Panc1 (cell line): ENCODE results near the gene FHIT.

ENCODE experiments used
- CTCF ChIP-seq: fragments of 450-650 bp; IDR thresholded peaks from 2 replicates; pipeline ENCODE4 v1.5.1; 2017; ENCODE audit warnings: mild to moderate bottlenecking
- POLR2AphosphoS5 ChIP-seq: IDR thresholded peaks from 2 replicates; pipeline ENCODE4 v1.6.1; 2012; ENCODE audit warnings: mild to moderate bottlenecking, low read depth, low read length, moderate library complexity
- SIN3A ChIP-seq: IDR thresholded peaks from 2 replicates; pipeline ENCODE4 v1.6.1; 2012; ENCODE audit warnings: low read depth, mild to moderate bottlenecking, low read length, moderate library complexity, borderline replicate concordance; ENCODE audit not compliant: insufficient read depth
- TCF7L2 ChIP-seq: IDR thresholded peaks from 2 replicates; pipeline ENCODE4 v1.6.1; 2011; ENCODE audit warnings: mild to moderate bottlenecking, low read depth, low read length, inconsistent platforms
- TF ChIP-seq, protein P1 (sequence below), 2 experiments: IDR thresholded peaks; 2 replicates each; pipeline ENCODE4 v1.6.1; 2011 to 2012; ENCODE audit warnings: low read depth in 2 of 2, control low read depth in 1 of 2, low read length in 1 of 2, mild to moderate bottlenecking in 1 of 2, moderate library complexity in 1 of 2; ENCODE audit not compliant: insufficient read depth in 1 of 2

DNA sequence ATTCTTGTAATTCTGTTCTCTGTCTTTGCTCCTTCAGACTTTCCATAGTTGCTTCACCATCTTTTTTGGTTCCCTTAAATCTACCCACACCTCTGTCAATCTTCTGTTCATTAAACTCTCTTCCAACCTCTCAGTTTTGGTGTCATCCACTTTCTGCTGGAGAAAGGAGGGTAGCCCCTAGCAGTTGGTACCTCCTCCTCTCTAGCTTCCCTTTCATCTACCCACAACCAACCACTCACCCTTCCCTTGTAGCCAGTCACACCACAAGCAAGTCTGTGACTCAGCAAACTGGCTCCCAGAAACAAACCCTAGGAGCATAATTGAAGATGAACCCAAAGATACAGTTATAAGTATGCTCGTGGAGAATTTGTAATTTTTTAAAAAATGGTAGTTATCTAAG is 318.6 kb downstream of the FHIT start:
- TF ChIP-seq CTCF = no peak
- TF ChIP-seq POLR2AphosphoS5 = no peak
- TF ChIP-seq SIN3A = no peak
- TF ChIP-seq, protein P1, sequence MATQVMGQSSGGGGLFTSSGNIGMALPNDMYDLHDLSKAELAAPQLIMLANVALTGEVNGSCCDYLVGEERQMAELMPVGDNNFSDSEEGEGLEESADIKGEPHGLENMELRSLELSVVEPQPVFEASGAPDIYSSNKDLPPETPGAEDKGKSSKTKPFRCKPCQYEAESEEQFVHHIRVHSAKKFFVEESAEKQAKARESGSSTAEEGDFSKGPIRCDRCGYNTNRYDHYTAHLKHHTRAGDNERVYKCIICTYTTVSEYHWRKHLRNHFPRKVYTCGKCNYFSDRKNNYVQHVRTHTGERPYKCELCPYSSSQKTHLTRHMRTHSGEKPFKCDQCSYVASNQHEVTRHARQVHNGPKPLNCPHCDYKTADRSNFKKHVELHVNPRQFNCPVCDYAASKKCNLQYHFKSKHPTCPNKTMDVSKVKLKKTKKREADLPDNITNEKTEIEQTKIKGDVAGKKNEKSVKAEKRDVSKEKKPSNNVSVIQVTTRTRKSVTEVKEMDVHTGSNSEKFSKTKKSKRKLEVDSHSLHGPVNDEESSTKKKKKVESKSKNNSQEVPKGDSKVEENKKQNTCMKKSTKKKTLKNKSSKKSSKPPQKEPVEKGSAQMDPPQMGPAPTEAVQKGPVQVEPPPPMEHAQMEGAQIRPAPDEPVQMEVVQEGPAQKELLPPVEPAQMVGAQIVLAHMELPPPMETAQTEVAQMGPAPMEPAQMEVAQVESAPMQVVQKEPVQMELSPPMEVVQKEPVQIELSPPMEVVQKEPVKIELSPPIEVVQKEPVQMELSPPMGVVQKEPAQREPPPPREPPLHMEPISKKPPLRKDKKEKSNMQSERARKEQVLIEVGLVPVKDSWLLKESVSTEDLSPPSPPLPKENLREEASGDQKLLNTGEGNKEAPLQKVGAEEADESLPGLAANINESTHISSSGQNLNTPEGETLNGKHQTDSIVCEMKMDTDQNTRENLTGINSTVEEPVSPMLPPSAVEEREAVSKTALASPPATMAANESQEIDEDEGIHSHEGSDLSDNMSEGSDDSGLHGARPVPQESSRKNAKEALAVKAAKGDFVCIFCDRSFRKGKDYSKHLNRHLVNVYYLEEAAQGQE (IDR thresholded peaks at IDR 0.05; ENCODE audit: insufficient read depth in 1 of 2, low read depth in 2 of 2, low read length in 1 of 2) = no peak
- TF ChIP-seq TCF7L2 = no peak
